GM12891 (cell line): ENCODE results near the gene SBNO2.

ENCODE experiments used
- POLR2A ChIP-seq: IDR thresholded peaks from 2 replicates; pipeline ENCODE4 v1.6.1; 2011; ENCODE audit warnings: low read depth, low read length, control low read depth
- POLR2AphosphoS5 ChIP-seq: IDR thresholded peaks from 2 replicates; pipeline ENCODE4 v1.6.1; 2011; ENCODE audit warnings: low read depth, low read length, control low read depth
- TAF1 ChIP-seq: IDR thresholded peaks from 2 replicates; pipeline ENCODE4 v1.6.1; 2011; ENCODE audit warnings: low read depth, low read length, control low read depth

DNA sequence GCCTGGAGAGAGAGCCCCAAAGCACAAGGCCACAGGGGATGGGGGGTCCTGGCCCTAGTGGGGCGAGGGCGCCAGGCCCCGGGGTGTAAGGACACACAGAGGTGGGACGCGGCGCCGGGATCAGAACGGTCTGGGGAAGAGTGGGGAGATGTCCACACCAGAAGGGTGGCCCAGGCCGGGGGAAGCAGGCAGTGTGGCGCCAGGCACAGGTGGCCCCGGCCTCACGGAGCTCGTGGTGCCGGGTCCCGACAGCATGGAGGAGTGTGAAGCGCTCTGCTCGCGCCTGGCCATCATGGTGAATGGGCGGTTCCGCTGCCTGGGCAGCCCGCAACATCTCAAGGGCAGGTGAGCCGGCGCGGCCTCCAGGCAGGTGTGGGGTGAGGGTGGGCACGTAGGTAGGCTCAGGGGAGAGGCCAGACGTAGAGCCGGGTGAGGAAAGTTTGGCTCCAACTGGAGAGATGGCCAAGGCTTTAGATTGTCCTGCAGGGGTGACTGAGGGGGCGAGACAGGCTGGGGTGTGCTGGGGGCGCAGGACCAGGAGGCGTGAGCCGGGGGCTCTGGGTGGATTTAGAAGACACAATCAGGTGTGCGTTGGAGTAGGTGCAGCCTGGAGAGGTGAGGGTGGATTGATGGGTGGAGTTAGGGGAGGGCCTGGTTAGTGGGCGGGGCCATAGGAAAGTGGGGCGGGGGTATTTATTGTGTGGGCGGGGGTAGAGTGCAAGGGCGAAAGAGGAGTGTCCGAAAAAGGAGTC is 110.0 kb downstream of the SBNO2 start:
- TF ChIP-seq POLR2A (no peak), POLR2AphosphoS5 (no peak), TAF1 (no peak)
